Liver (tissue), 9 donors: ENCODE data around the gene CR1L. TPM values are rescaled to one million over a fixed set of nuclear protein-coding genes. Genes with fewer than 3 reads are reported as not detected.

Source experiments
- DNase-seq: peaks from one replicate; pipeline ENCODE4 v3.0.0-alpha.2; 2017; ENCODE audit warnings: low spot score
- H3K27ac ChIP-seq, 2 donors: one replicate each; pipeline ENCODE4 v1.7.0; 2013; ENCODE audit warnings: inconsistent platforms in 2 of 2, low read length in 2 of 2, control low read depth in 1 of 2, low read depth in 1 of 2, mild to moderate bottlenecking in 1 of 2
- H3K27me3 ChIP-seq, 4 donors: one replicate each; pipeline versions ENCODE4 v1.6.1 to v1.7.0; 2013; ENCODE audit warnings: low read length in 3 of 4, inconsistent platforms in 1 of 4, mild to moderate bottlenecking in 1 of 4, moderate library complexity in 1 of 4; ENCODE audit not compliant: control insufficient read depth in 4 of 4, insufficient read depth in 4 of 4
- H3K36me3 ChIP-seq, 4 donors: one replicate each; pipeline versions ENCODE4 v1.6.1 to v1.7.0; 2013; ENCODE audit warnings: low read length in 3 of 4, mild to moderate bottlenecking in 3 of 4, low read depth in 1 of 4, moderate library complexity in 1 of 4; ENCODE audit not compliant: control insufficient read depth in 4 of 4, insufficient read depth in 3 of 4
- H3K4me1 ChIP-seq, 4 donors: one replicate each; pipeline versions ENCODE4 v1.6.1 to v1.7.0; 2013; ENCODE audit warnings: low read length in 3 of 4, mild to moderate bottlenecking in 3 of 4, moderate library complexity in 1 of 4; ENCODE audit not compliant: control insufficient read depth in 4 of 4, insufficient read depth in 4 of 4
- H3K4me3 ChIP-seq, 3 donors: one replicate each; pipeline versions ENCODE4 v1.6.1 to v1.7.0; 2013; ENCODE audit warnings: low read length in 3 of 3, control low read depth in 1 of 3, low read depth in 1 of 3, mild to moderate bottlenecking in 1 of 3
- H3K9ac ChIP-seq, 2 donors: one replicate each; pipeline ENCODE4 v1.7.0; 2013; ENCODE audit warnings: low read length in 2 of 2, mild to moderate bottlenecking in 2 of 2, moderate library complexity in 2 of 2, control low read depth in 1 of 2, low read depth in 1 of 2
- H3K9me3 ChIP-seq, 4 donors: one replicate each; pipeline versions ENCODE4 v1.6.1 to v1.7.0; 2013; ENCODE audit warnings: low read length in 3 of 4; ENCODE audit not compliant: control insufficient read depth in 4 of 4
- EGR1 ChIP-seq, 2 donors: IDR thresholded peaks; 2 replicates each; pipeline ENCODE4 v1.6.1; 2016 to 2018; ENCODE audit warnings: antibody characterized with exemption in 2 of 2, low read depth in 2 of 2
- GABPA ChIP-seq, 2 donors: IDR thresholded peaks in 1 of 2; conservative IDR thresholded peaks in 1 of 2; 2 replicates each; pipeline ENCODE4 v1.6.1; 2016; ENCODE audit warnings: antibody characterized with exemption in 2 of 2, mild to moderate bottlenecking in 1 of 2, moderate library complexity in 1 of 2
- HNF4A ChIP-seq, 2 donors: conservative IDR thresholded peaks; 2 replicates each; pipeline ENCODE4 v1.6.1; 2016; ENCODE audit warnings: antibody characterized with exemption in 2 of 2, mild to moderate bottlenecking in 2 of 2
- HNF4G ChIP-seq: IDR thresholded peaks from 2 replicates; pipeline ENCODE4 v1.6.1; 2016; ENCODE audit warnings: antibody characterized with exemption
- NR2F2 ChIP-seq: IDR thresholded peaks from 2 replicates; pipeline ENCODE4 v1.6.1; 2016; ENCODE audit warnings: antibody characterized with exemption
- RAD21 ChIP-seq, 2 donors: IDR thresholded peaks; 2 replicates each; pipeline ENCODE4 v1.6.1; 2016; ENCODE audit warnings: antibody characterized with exemption in 2 of 2, mild to moderate bottlenecking in 2 of 2
- SP1 ChIP-seq: IDR thresholded peaks from 2 replicates; pipeline ENCODE4 v1.6.1; 2018; ENCODE audit warnings: antibody characterized with exemption, mild to moderate bottlenecking
- YY1 ChIP-seq: IDR thresholded peaks from 2 replicates; pipeline ENCODE4 v1.6.1; 2016; ENCODE audit warnings: antibody characterized with exemption, mild to moderate bottlenecking
- WGBS: extraction: QIAGEN DNeasy Blood & Tissue Kit; methylation state at CpG from one replicate; pipeline ENCODE4 v1.1.7; 2013; 5-methylcytosine and 5-hydroxymethylcytosine counted together
- polyA plus RNA-seq, 2 donors: library from polyadenylated mRNA; stranded (reverse) in 1 of 2; unstranded in 1 of 2; fragments of 200-250 nt in 1 of 2; fragments of >200 nt in 1 of 2; fragmentation: Nextera tagmentation in 1 of 2; extraction: Ambion mirVana in 1 of 2; gene quantifications; one replicate each; pipeline versions ENCODE4 v1.2.1 to v1.2.3, GENCODE V29; 2013 to 2015
- total RNA-seq, 2 donors: library from RNA; depleted of rRNA; stranded (reverse); fragments of >200 nt; gene quantifications; one replicate each; pipeline ENCODE4 v1.2.3, GENCODE V29; 2014
- TF ChIP-seq, protein P1 (sequence below): IDR thresholded peaks from 2 replicates; pipeline ENCODE4 v1.6.1; 2016; ENCODE audit warnings: antibody characterized with exemption, mild to moderate bottlenecking
- TF ChIP-seq, protein P2 (sequence below): fragments of 150-350 bp; IDR thresholded peaks from 2 replicates; pipeline ENCODE4 v1.5.1; 2017; ENCODE audit warnings: improper control_type of control experiment, low read depth, low read length; ENCODE audit not compliant: missing input control
- TF ChIP-seq, protein P3 (sequence below): IDR thresholded peaks from 2 replicates; pipeline ENCODE4 v1.6.1; 2016; ENCODE audit warnings: antibody characterized with exemption
- donor health status: healthy.
- donor health status: healthy.
- donor health status: healthy.
- donor health status: healthy.
- donor health status: healthy.

The CR1L gene
- total and polyA plus RNA-seq, 4 donors = 0.18 to 30.9 (median 0.42) TPM

DNA sequence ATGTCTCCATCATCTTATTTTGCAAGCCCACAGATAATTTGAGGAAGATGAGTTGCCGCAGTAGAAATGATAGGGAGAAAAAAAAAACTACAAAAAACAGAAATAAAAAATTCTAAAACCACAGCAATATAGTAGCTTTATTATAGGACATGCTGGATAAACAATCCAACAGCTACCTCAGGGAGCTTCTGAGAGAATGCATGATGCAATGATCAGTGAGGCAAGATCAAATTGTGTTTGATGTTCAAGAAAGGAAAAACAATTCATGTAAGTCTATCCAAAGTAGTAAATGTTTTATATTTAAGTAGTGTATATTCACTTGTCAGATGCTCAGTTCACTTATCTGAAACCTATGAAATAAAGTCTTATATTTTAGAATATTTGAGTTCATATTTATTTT, 6.7 kb downstream of the CR1L start (continued):
- TF ChIP-seq, protein P1, sequence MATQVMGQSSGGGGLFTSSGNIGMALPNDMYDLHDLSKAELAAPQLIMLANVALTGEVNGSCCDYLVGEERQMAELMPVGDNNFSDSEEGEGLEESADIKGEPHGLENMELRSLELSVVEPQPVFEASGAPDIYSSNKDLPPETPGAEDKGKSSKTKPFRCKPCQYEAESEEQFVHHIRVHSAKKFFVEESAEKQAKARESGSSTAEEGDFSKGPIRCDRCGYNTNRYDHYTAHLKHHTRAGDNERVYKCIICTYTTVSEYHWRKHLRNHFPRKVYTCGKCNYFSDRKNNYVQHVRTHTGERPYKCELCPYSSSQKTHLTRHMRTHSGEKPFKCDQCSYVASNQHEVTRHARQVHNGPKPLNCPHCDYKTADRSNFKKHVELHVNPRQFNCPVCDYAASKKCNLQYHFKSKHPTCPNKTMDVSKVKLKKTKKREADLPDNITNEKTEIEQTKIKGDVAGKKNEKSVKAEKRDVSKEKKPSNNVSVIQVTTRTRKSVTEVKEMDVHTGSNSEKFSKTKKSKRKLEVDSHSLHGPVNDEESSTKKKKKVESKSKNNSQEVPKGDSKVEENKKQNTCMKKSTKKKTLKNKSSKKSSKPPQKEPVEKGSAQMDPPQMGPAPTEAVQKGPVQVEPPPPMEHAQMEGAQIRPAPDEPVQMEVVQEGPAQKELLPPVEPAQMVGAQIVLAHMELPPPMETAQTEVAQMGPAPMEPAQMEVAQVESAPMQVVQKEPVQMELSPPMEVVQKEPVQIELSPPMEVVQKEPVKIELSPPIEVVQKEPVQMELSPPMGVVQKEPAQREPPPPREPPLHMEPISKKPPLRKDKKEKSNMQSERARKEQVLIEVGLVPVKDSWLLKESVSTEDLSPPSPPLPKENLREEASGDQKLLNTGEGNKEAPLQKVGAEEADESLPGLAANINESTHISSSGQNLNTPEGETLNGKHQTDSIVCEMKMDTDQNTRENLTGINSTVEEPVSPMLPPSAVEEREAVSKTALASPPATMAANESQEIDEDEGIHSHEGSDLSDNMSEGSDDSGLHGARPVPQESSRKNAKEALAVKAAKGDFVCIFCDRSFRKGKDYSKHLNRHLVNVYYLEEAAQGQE = no peak

DNA sequence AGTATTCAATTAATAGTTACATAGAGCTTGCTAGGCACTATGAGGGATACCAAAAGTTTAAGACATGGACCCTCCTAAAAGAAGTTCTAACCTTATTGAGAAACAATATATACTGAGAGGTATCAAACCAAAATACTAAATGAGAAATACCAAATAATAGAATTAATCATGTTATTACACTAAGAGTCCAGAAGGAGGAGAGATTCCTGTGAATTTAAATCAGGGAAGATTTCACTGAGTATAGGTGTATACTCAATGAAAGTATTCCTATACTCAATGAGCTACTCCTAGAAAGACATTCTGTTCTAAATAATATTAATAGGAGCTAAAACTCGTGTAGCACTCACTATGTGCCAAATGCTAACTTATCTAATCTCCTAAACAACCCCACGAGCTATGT, 9.4 kb downstream of the CR1L start:
- H3K4me1 ChIP-seq = no peaks in the 10 kb centered on the region
- H3K4me3 ChIP-seq = no peak overlapping the region
- no peak for DNase-seq
- no peak overlapping the region for H3K9ac ChIP-seq
- TF ChIP-seq RAD21 (IDR thresholded peaks at IDR 0.05) (peak; percentile 48 to 49), NR2F2 (no peak)
- TF ChIP-seq, protein P2, sequence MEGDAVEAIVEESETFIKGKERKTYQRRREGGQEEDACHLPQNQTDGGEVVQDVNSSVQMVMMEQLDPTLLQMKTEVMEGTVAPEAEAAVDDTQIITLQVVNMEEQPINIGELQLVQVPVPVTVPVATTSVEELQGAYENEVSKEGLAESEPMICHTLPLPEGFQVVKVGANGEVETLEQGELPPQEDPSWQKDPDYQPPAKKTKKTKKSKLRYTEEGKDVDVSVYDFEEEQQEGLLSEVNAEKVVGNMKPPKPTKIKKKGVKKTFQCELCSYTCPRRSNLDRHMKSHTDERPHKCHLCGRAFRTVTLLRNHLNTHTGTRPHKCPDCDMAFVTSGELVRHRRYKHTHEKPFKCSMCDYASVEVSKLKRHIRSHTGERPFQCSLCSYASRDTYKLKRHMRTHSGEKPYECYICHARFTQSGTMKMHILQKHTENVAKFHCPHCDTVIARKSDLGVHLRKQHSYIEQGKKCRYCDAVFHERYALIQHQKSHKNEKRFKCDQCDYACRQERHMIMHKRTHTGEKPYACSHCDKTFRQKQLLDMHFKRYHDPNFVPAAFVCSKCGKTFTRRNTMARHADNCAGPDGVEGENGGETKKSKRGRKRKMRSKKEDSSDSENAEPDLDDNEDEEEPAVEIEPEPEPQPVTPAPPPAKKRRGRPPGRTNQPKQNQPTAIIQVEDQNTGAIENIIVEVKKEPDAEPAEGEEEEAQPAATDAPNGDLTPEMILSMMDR = peak; percentile 26
- 42% methylated on average over 2 of the region's 2 CpGs for WGBS
- no peaks in the 10 kb centered on the region for H3K36me3 ChIP-seq
- no peaks in the 10 kb centered on the region for H3K9me3 ChIP-seq
- H3K27ac ChIP-seq = no peak overlapping the region
- no peaks in the 10 kb centered on the region for H3K27me3 ChIP-seq

DNA sequence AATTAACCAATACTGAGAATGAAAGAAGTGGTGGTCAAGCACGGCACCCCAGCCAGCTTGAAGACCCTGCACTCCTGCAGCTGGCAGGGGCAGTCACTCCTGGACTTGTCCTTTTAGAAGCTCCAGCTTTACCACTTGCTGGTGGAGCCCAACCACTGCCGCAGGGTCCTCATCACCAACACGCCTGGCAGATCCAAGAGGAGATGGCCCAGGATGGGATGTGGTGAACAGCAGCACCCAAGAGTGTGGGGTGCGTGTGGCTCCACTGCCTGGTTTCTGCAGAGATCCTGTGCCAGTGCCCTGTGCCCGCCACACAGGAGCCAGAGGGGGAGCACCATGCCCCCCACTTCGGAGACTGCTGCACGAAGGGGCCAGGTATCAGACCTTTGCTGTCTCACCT, 13.5 kb downstream of the CR1L start:
- no peak overlapping the region for H3K27ac ChIP-seq
- no peaks in the 10 kb centered on the region for H3K27me3 ChIP-seq
- TF ChIP-seq, protein P3, sequence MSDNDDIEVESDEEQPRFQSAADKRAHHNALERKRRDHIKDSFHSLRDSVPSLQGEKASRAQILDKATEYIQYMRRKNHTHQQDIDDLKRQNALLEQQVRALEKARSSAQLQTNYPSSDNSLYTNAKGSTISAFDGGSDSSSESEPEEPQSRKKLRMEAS = no peak
- no peak for TF ChIP-seq GABPA (IDR thresholded peaks at IDR 0.05 in 1 of 2, conservative IDR thresholded peaks at IDR 0.05 in 1 of 2)
- TF ChIP-seq YY1 = no peak
- no peak for TF ChIP-seq RAD21 (IDR thresholded peaks at IDR 0.05)
- no peak for TF ChIP-seq EGR1 (IDR thresholded peaks at IDR 0.05; ENCODE audit: low read depth in 2 of 2)
- TF ChIP-seq, protein P2 = no peak
- TF ChIP-seq SP1 = no peak
- TF ChIP-seq, protein P1 = no peak
- TF ChIP-seq HNF4A (conservative IDR thresholded peaks at IDR 0.05) = no peak
- no peak for TF ChIP-seq HNF4G
- no peaks in the 10 kb centered on the region for H3K4me1 ChIP-seq
- no peak for DNase-seq
- H3K4me3 ChIP-seq = no peak overlapping the region
- H3K36me3 ChIP-seq = no peaks in the 10 kb centered on the region
- no peaks in the 10 kb centered on the region for H3K9me3 ChIP-seq
- H3K9ac ChIP-seq = no peak overlapping the region
- WGBS = 83% methylated on average over 7 of the region's 7 CpGs
